Vagina (tissue), 2 donors: ENCODE results near the gene CDH18.

Experiments
- POLR2A ChIP-seq, 2 donors: fragments of 450-650 bp; IDR thresholded peaks; one replicate each; pipeline ENCODE4 v1.6.1; 2017; ENCODE audit warnings: antibody characterized with exemption in 2 of 2, mild to moderate bottlenecking in 2 of 2, moderate library complexity in 2 of 2
- POLR2AphosphoS5 ChIP-seq, 2 donors: sonication (generic); formaldehyde crosslinking; IDR thresholded peaks; one replicate each; pipeline ENCODE4 v1.9.0; 2017; ENCODE audit warnings: antibody characterized with exemption in 2 of 2, mild to moderate bottlenecking in 2 of 2, low read depth in 1 of 2; ENCODE audit not compliant: insufficient read depth in 1 of 2
- TF ChIP-seq, protein P1 (sequence below), 3 experiments: fragments of 450-650 bp in 2 of 3; fragments of 200-600 bp in 1 of 3; sonication (generic) in 1 of 3; IDR thresholded peaks; one replicate each; pipeline ENCODE4 v1.5.1; 2017 to 2019; ENCODE audit warnings: antibody characterized with exemption in 3 of 3, mild to moderate bottlenecking in 2 of 3, moderate library complexity in 2 of 3

DNA sequence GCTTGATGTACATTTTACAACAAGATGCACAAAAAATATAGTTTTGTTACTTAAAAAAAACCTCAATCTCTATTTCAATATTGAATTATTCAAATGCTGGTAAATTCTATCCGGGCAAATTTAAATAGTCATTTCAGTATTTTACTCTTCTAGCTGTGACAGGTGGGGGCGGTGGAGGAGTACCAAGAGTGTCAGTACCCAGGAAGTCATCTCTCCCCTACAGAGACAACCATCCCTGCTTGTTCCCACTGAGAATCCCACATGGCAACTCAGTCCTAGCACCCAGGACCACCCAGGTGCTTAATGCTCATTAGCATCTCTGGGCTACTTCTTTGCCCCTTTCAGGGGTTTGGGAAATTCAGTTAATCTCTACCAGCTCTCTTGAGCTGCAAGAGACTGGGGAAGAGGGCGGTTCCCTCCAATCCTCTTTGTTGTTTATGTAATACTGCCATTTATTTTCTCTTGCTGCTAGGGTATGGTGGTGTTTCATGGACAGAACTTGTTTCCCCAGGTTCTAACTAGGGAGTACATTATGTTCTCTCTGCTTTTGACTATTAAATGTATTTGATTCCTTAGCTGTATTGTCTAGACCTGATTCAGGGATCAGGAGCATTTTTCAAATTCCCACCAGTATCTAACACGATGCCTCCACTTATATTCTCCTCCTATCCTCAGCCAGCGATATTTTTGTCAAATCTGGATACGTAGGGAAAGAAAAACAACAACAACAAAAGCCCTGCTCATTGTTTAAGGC, 122.5 kb downstream of the CDH18 start:
- TF ChIP-seq POLR2A (IDR thresholded peaks at IDR 0.05) = no peak
- TF ChIP-seq, protein P1, sequence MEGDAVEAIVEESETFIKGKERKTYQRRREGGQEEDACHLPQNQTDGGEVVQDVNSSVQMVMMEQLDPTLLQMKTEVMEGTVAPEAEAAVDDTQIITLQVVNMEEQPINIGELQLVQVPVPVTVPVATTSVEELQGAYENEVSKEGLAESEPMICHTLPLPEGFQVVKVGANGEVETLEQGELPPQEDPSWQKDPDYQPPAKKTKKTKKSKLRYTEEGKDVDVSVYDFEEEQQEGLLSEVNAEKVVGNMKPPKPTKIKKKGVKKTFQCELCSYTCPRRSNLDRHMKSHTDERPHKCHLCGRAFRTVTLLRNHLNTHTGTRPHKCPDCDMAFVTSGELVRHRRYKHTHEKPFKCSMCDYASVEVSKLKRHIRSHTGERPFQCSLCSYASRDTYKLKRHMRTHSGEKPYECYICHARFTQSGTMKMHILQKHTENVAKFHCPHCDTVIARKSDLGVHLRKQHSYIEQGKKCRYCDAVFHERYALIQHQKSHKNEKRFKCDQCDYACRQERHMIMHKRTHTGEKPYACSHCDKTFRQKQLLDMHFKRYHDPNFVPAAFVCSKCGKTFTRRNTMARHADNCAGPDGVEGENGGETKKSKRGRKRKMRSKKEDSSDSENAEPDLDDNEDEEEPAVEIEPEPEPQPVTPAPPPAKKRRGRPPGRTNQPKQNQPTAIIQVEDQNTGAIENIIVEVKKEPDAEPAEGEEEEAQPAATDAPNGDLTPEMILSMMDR (IDR thresholded peaks at IDR 0.05) = no peak
- TF ChIP-seq POLR2AphosphoS5 (IDR thresholded peaks at IDR 0.05; ENCODE audit: insufficient read depth in 1 of 2, low read depth in 1 of 2) = no peak
